Neural cell (in vitro differentiated cells): ENCODE results near the gene SCFD1. TPM values are rescaled to one million over a fixed set of nuclear protein-coding genes. Genes with fewer than 3 reads are reported as not detected.

Experiments used
- H2AFZ ChIP-seq: fragments of 200-600, 300-800 bp; sonication (generic), shearing (Covaris generic); 2 replicates; pipeline ENCODE4 v1.6.0; 2014; ENCODE audit warnings: low read depth, mild to moderate bottlenecking, antibody characterized with exemption, low read length, moderate library complexity
- H3F3A ChIP-seq: fragments of 200-600 bp; shearing (Covaris generic); 2 replicates; pipeline ENCODE4 v1.6.1; 2016; ENCODE audit warnings: mild to moderate bottlenecking, moderate library complexity, mixed read lengths, antibody characterized with exemption, low read length; ENCODE audit not compliant: insufficient read depth, poor library complexity, severe bottlenecking
- H3K27ac ChIP-seq: fragments of 200-600, 300-800 bp; sonication (generic), shearing (Covaris generic); 2 replicates; pipeline ENCODE4 v1.5.1; 2014; ENCODE audit warnings: mild to moderate bottlenecking, low read length, moderate library complexity
- H3K27me3 ChIP-seq: fragments of 300-800, 200-600 bp; sonication (generic), shearing (Covaris generic); 2 replicates; pipeline ENCODE4 v1.6.0; 2014; ENCODE audit warnings: mild to moderate bottlenecking, low read depth, low read length, moderate library complexity; ENCODE audit not compliant: insufficient read depth
- H3K36me3 ChIP-seq: fragments of 300-800, 200-600 bp; sonication (generic), shearing (Covaris generic); 2 replicates; pipeline ENCODE4 v1.5.1; 2014; ENCODE audit warnings: mild to moderate bottlenecking, antibody characterized with exemption, low read length, moderate library complexity; ENCODE audit not compliant: insufficient read depth
- H3K4me2 ChIP-seq: fragments of 300-800, 200-600 bp; sonication (generic), shearing (Covaris generic); 2 replicates; pipeline ENCODE4 v1.6.0; 2014; ENCODE audit warnings: mild to moderate bottlenecking, low read length
- H3K4me3 ChIP-seq: fragments of 300-800, 200-600 bp; sonication (generic), shearing (Covaris generic); 2 replicates; pipeline ENCODE4 v1.5.1; 2014; ENCODE audit warnings: mild to moderate bottlenecking, low read length, moderate library complexity
- H3K79me2 ChIP-seq: fragments of 200-600 bp; shearing (Covaris generic); replicated peaks from 2 replicates; pipeline ENCODE4 v1.6.0; 2014; ENCODE audit warnings: mild to moderate bottlenecking, low read length, moderate library complexity; ENCODE audit not compliant: insufficient read depth
- H3K9ac ChIP-seq: fragments of 300-800, 200-600 bp; sonication (generic), shearing (Covaris generic); 2 replicates; pipeline ENCODE4 v1.6.1; 2016; ENCODE audit warnings: mild to moderate bottlenecking, low read length, mixed read lengths
- H3K9me2 ChIP-seq: fragments of 200-600 bp; shearing (Covaris generic); 2 replicates; pipeline ENCODE4 v1.6.1; 2016; ENCODE audit warnings: mild to moderate bottlenecking, low read length, mixed read lengths; ENCODE audit not compliant: insufficient read depth
- H3K9me3 ChIP-seq: fragments of 200-600, 300-800 bp; sonication (generic), shearing (Covaris generic); 2 replicates; pipeline ENCODE4 v1.6.1; 2016; ENCODE audit warnings: mild to moderate bottlenecking, mixed run types, low read length, moderate library complexity, mixed read lengths
- H4K20me1 ChIP-seq: fragments of 200-600 bp; shearing (Covaris generic); 2 replicates; pipeline ENCODE4 v1.6.1; 2016; ENCODE audit warnings: mild to moderate bottlenecking, mixed run types; ENCODE audit not compliant: insufficient read depth
- CTCF ChIP-seq: fragments of 450-650 bp; IDR thresholded peaks from 2 replicates; pipeline ENCODE4 v1.5.1; 2014; ENCODE audit warnings: antibody characterized with exemption, mild to moderate bottlenecking, moderate library complexity; ENCODE audit not compliant: poor library complexity, severe bottlenecking
- EP300 ChIP-seq: fragments of 450-650 bp; conservative IDR thresholded peaks from 2 replicates; pipeline ENCODE4 v1.6.1; 2014; ENCODE audit warnings: antibody characterized with exemption, mild to moderate bottlenecking, moderate library complexity; ENCODE audit not compliant: poor library complexity, severe bottlenecking
- EZH2 ChIP-seq: fragments of 200-600, 300-800 bp; shearing (Covaris generic), sonication (generic); IDR thresholded peaks from 2 replicates; pipeline ENCODE4 v1.6.1; 2014; ENCODE audit warnings: antibody characterized with exemption, low read length, borderline replicate concordance, mild to moderate bottlenecking; ENCODE audit not compliant: insufficient read depth, poor library complexity, severe bottlenecking
- MXI1 ChIP-seq: fragments of 450-650 bp; conservative IDR thresholded peaks from 2 replicates; pipeline ENCODE4 v1.6.1; 2014; ENCODE audit warnings: antibody characterized with exemption, mild to moderate bottlenecking; ENCODE audit not compliant: poor library complexity, severe bottlenecking
- POLR2AphosphoS5 ChIP-seq: IDR thresholded peaks from 2 replicates; pipeline ENCODE4 v1.6.1; 2012
- RAD21 ChIP-seq: fragments of 450-650 bp; conservative IDR thresholded peaks from 2 replicates; pipeline ENCODE4 v1.6.1; 2014; ENCODE audit warnings: antibody characterized with exemption, mild to moderate bottlenecking, moderate library complexity
- REST ChIP-seq: IDR thresholded peaks from 2 replicates; pipeline ENCODE4 v1.6.1; 2012; ENCODE audit warnings: borderline replicate concordance
- SMC3 ChIP-seq: fragments of 450-650 bp; conservative IDR thresholded peaks from 2 replicates; pipeline ENCODE4 v1.6.1; 2014; ENCODE audit warnings: antibody characterized with exemption, mild to moderate bottlenecking, moderate library complexity; ENCODE audit not compliant: poor library complexity
- TAF1 ChIP-seq: IDR thresholded peaks from 2 replicates; pipeline ENCODE4 v1.6.1; 2012; ENCODE audit warnings: low read depth
- polyA plus RNA-seq: library from polyadenylated mRNA; depleted of rRNA; stranded (reverse); fragments of >200 nt; gene quantifications from 2 replicates; pipeline ENCODE4 v1.2.3, GENCODE V29; 2014

Gene SCFD1
- polyA plus RNA-seq, 1 donor from 2014 or later: 99.4 TPM

GRCh38 chr14:30614155-30614554 lies 8.0 kb upstream of the SCFD1 start:
- no peaks in the 10 kb centered on the region for H3K9me2 ChIP-seq
- peaks cover 5% of the 10 kb centered on the region for H3K36me3 ChIP-seq
- TF ChIP-seq MXI1: no peak
- no peak for TF ChIP-seq POLR2AphosphoS5
- no peak for TF ChIP-seq CTCF
- no peak for TF ChIP-seq EZH2
- TF ChIP-seq EP300: no peak
- no peak for TF ChIP-seq REST
- no peak for TF ChIP-seq RAD21
- TF ChIP-seq SMC3: no peak
- no peak for TF ChIP-seq TAF1

GRCh38 chr14:30620178-30620577 lies 1.9 kb upstream of the SCFD1 start:
- Histone ChIP-seq H3K27ac (no peak overlapping the region), H3K9me2 (no peaks in the 10 kb centered on the region), H3K79me2 (peaks cover 30% of the 10 kb centered on the region), H4K20me1 (no peaks in the 10 kb centered on the region), H3F3A (no peaks in the 10 kb centered on the region), H3K9me3 (no peaks in the 10 kb centered on the region), H3K27me3 (no peaks in the 10 kb centered on the region), H3K4me2 (no peak overlapping the region), H3K36me3 (no peaks in the 10 kb centered on the region), H3K4me3 (no peak overlapping the region), H2AFZ (no peak overlapping the region), H3K9ac (no peak overlapping the region)
- TF ChIP-seq TAF1: no peak

More at GRCh38 chr14:30614155-30614554, 8.0 kb upstream of the SCFD1 start:
- Histone ChIP-seq H3K27ac (no peak overlapping the region), H3F3A (no peaks in the 10 kb centered on the region), H3K9me3 (no peaks in the 10 kb centered on the region), H3K4me2 (no peak overlapping the region), H4K20me1 (no peaks in the 10 kb centered on the region), H3K9ac (no peak overlapping the region), H3K4me3 (no peak overlapping the region), H3K27me3 (no peaks in the 10 kb centered on the region), H3K79me2 (no peaks in the 10 kb centered on the region), H2AFZ (no peak overlapping the region)

- H3K4me3 ChIP-seq: peak overlapping the region; percentile 87
- H3K9ac ChIP-seq: peak overlapping the region; percentile 89
- no peak for TF ChIP-seq POLR2AphosphoS5
- H3K27ac ChIP-seq: peak overlapping the region; percentile 94
- H3F3A ChIP-seq: no peaks in the 10 kb centered on the region
- H3K79me2 ChIP-seq: peaks cover 41% of the 10 kb centered on the region
- no peaks in the 10 kb centered on the region for H3K36me3 ChIP-seq
- H3K9me2 ChIP-seq: no peaks in the 10 kb centered on the region
- peak overlapping the region; percentile 83 for H2AFZ ChIP-seq
- no peaks in the 10 kb centered on the region for H3K9me3 ChIP-seq
- H4K20me1 ChIP-seq: no peaks in the 10 kb centered on the region
- H3K27me3 ChIP-seq: no peaks in the 10 kb centered on the region
- H3K4me2 ChIP-seq: peak overlapping the region; percentile 81
These were observed 672 bp upstream of the SCFD1 start for GRCh38 chr14:30621354-30621939.
